WTC11 (cell line): ENCODE measurements around the gene KAZALD1. TPM values are rescaled to one million over a fixed set of nuclear protein-coding genes. Genes with fewer than 3 reads are reported as not detected.

Source experiments
- ATAC-seq: fragments of 200-7000 bp; cut with Tn5 transposase; 2 replicates; pipeline ENCODE4 v1.10.0; 2021; ENCODE audit warnings: mild to moderate bottlenecking, moderate library complexity
- CTCF ChIA-PET: fragments of 300-600 bp; sonication (Branson Sonifier 250); formaldehyde crosslinking; loops from one replicate; lab custom pipeline; 2021; ENCODE audit warnings: antibody characterized with exemption; lab: Charles Lee
- POLR2A ChIA-PET: fragments of 350-600 bp; sonication (Branson Sonifier 250); formaldehyde crosslinking; loops from one replicate; lab custom pipeline; 2021; ENCODE audit warnings: antibody characterized with exemption; lab: Charles Lee
- DNase-seq: peaks from one replicate; pipeline ENCODE4 v3.0.0; 2021; ENCODE audit warnings: low spot score
- H3K27ac Mint-ChIP-seq: 2 replicates; pipeline ENCODE4 v1.8.0; 2021; ENCODE audit warnings: mixed read lengths
- H3K27me3 Mint-ChIP-seq: 2 replicates; pipeline ENCODE4 v1.8.0; 2021; ENCODE audit warnings: low read depth, mild to moderate bottlenecking, moderate library complexity, mixed read lengths
- H3K36me3 Mint-ChIP-seq: 2 replicates; pipeline ENCODE4 v1.8.0; 2021; ENCODE audit warnings: mixed read lengths
- H3K4me1 Mint-ChIP-seq: 2 replicates; pipeline ENCODE4 v1.8.0; 2022; ENCODE audit warnings: mixed read lengths
- H3K4me3 Mint-ChIP-seq: 2 replicates; pipeline ENCODE4 v1.8.0; 2021; ENCODE audit warnings: mild to moderate bottlenecking, moderate library complexity, mixed read lengths
- H3K9me3 Mint-ChIP-seq: 2 replicates; pipeline ENCODE4 v1.8.0; 2021; ENCODE audit warnings: mixed read lengths
- ATF1 ChIP-seq: sonication (generic); formaldehyde crosslinking; IDR thresholded peaks from 2 replicates; pipeline ENCODE4 v1.8.1; 2023; ENCODE audit warnings: mild to moderate bottlenecking, moderate library complexity, missing genetic modification reagents
- CREM ChIP-seq: sonication (generic); formaldehyde crosslinking; IDR thresholded peaks from 2 replicates; pipeline ENCODE4 v1.8.1; 2022; ENCODE audit warnings: mild to moderate bottlenecking, missing genetic modification reagents, moderate library complexity
- ELF4 ChIP-seq: sonication (generic); formaldehyde crosslinking; IDR thresholded peaks from 2 replicates; pipeline ENCODE4 v1.8.1; 2022; ENCODE audit warnings: low read depth, mild to moderate bottlenecking, moderate library complexity, missing genetic modification reagents
- ESRRA ChIP-seq: sonication (generic); formaldehyde crosslinking; IDR thresholded peaks from 2 replicates; pipeline ENCODE4 v1.8.1; 2022; ENCODE audit warnings: mild to moderate bottlenecking, missing genetic modification reagents, borderline replicate concordance
- GABPB1 ChIP-seq: sonication (generic); formaldehyde crosslinking; IDR thresholded peaks from 2 replicates; pipeline ENCODE4 v1.8.1; 2023; ENCODE audit warnings: mild to moderate bottlenecking, missing genetic modification reagents
- NFE2L1 ChIP-seq: sonication (generic); formaldehyde crosslinking; IDR thresholded peaks from 2 replicates; pipeline ENCODE4 v1.8.1; 2023; ENCODE audit warnings: missing genetic modification reagents
- NFYB ChIP-seq: sonication (generic); formaldehyde crosslinking; conservative IDR thresholded peaks from 2 replicates; pipeline ENCODE4 v1.8.0; 2022; ENCODE audit warnings: low read depth, missing genetic modification reagents
- RELA ChIP-seq: sonication (generic); formaldehyde crosslinking; IDR thresholded peaks from 2 replicates; pipeline ENCODE4 v1.8.1; 2022; ENCODE audit warnings: missing genetic modification reagents, mild to moderate bottlenecking, borderline replicate concordance
- TP53 ChIP-seq: sonication (generic); formaldehyde crosslinking; IDR thresholded peaks from 2 replicates; pipeline ENCODE4 v1.8.1; 2023; ENCODE audit warnings: mild to moderate bottlenecking, missing genetic modification reagents
- ZMAT4 ChIP-seq: fragments of 250-450 bp; sonication (Bioruptor Pico); IDR thresholded peaks from 2 replicates; pipeline ENCODE4 v1.9.0; 2021; ENCODE audit warnings: mild to moderate bottlenecking
- ZNF263 ChIP-seq: sonication (generic); formaldehyde crosslinking; IDR thresholded peaks from 2 replicates; pipeline ENCODE4 v1.8.1; 2022; ENCODE audit warnings: low read depth, mild to moderate bottlenecking, moderate library complexity, missing genetic modification reagents
- ZNF396 ChIP-seq: fragments of 250-450 bp; sonication (Bioruptor Pico); IDR thresholded peaks from 2 replicates; pipeline ENCODE4 v1.8.0; 2021; ENCODE audit warnings: mild to moderate bottlenecking, moderate library complexity, borderline replicate concordance
- ZNF416 ChIP-seq: fragments of 250-450 bp; sonication (Bioruptor Pico); IDR thresholded peaks from 2 replicates; pipeline ENCODE4 v1.9.0; 2021; ENCODE audit warnings: mild to moderate bottlenecking, inconsistent platforms
- ZNF423 ChIP-seq: fragments of 250-450 bp; sonication (Bioruptor Pico); IDR thresholded peaks from 2 replicates; pipeline ENCODE4 v2.1.2; 2022; ENCODE audit warnings: mild to moderate bottlenecking, moderate library complexity
- ZNF671 ChIP-seq: fragments of 250-450 bp; sonication (Bioruptor Pico); IDR thresholded peaks from 2 replicates; pipeline ENCODE4 v1.8.0; 2021; ENCODE audit warnings: mild to moderate bottlenecking
- total RNA-seq: library from RNA; stranded (reverse); gene quantifications from 3 replicates; pipeline ENCODE4 v1.2.3, GENCODE V29; 2021
- TF ChIP-seq, protein P1 (sequence below): sonication (generic); formaldehyde crosslinking; IDR thresholded peaks from 2 replicates; pipeline ENCODE4 v1.8.1; 2023; ENCODE audit warnings: mild to moderate bottlenecking, missing genetic modification reagents
- TF ChIP-seq, protein P2 (sequence below): sonication (generic); formaldehyde crosslinking; IDR thresholded peaks from 2 replicates; pipeline ENCODE4 v1.8.0; 2022; ENCODE audit warnings: mild to moderate bottlenecking, missing genetic modification reagents
- TF ChIP-seq, protein P3 (sequence below): fragments of 200-600 bp; IDR thresholded peaks from 2 replicates; pipeline ENCODE4 v1.8.0; 2022; ENCODE audit warnings: antibody characterized with exemption
- TF ChIP-seq, protein P4 (sequence below): sonication (generic); formaldehyde crosslinking; IDR thresholded peaks from 2 replicates; pipeline ENCODE4 v1.8.1; 2022; ENCODE audit warnings: low read depth, missing genetic modification reagents, borderline replicate concordance
- TF ChIP-seq, protein P5 (sequence below): fragments of 250-450 bp; sonication (Bioruptor Pico); IDR thresholded peaks from 2 replicates; pipeline ENCODE4 v1.8.0; 2021; ENCODE audit warnings: mild to moderate bottlenecking
- TF ChIP-seq, protein P6 (sequence below): sonication (generic); formaldehyde crosslinking; IDR thresholded peaks from 2 replicates; pipeline ENCODE4 v1.8.0; 2023; ENCODE audit warnings: missing genetic modification reagents

KAZALD1 gene
- total RNA-seq, 1 experiment from 2014 or later: 19.2 TPM

DNA sequence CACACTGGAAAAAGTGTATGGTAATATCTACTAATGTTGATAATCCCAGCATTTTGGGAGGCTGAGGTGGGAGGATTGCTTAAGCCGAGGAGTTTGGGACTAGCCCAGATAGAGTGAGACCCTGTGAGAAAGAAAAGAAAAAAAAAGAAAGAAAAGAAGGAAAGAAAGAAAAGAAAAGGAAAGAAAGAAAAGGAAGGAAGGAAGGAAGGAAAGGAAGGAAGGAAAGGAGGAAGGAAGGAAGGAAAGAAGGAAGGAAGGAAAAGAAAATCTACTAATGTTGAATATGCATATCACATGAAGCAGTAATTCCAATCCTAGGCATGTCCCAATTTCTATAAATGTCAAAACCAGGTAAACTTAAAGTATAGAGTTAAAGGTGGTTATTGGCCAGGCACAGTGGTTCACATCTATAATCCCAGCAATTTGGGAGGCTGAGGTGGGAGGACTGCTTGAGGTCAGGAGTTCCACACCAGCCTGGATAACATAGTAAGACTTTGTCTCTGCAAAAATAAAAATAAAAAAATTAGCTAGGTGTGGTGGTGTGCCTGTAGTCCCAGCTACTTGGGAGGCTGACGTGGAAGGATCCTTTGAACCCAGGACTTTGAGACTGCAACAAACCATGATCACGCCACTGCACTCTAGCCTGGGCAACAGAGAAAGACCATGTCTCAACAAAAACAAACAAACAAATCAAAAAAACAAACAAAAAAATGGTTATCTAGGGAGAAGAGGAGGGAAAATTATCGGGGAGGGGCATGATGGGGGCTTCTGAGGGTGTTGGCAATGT, 5.2 kb upstream of the KAZALD1 start:
- H3K27ac Mint-ChIP-seq: no peak overlapping the region

DNA sequence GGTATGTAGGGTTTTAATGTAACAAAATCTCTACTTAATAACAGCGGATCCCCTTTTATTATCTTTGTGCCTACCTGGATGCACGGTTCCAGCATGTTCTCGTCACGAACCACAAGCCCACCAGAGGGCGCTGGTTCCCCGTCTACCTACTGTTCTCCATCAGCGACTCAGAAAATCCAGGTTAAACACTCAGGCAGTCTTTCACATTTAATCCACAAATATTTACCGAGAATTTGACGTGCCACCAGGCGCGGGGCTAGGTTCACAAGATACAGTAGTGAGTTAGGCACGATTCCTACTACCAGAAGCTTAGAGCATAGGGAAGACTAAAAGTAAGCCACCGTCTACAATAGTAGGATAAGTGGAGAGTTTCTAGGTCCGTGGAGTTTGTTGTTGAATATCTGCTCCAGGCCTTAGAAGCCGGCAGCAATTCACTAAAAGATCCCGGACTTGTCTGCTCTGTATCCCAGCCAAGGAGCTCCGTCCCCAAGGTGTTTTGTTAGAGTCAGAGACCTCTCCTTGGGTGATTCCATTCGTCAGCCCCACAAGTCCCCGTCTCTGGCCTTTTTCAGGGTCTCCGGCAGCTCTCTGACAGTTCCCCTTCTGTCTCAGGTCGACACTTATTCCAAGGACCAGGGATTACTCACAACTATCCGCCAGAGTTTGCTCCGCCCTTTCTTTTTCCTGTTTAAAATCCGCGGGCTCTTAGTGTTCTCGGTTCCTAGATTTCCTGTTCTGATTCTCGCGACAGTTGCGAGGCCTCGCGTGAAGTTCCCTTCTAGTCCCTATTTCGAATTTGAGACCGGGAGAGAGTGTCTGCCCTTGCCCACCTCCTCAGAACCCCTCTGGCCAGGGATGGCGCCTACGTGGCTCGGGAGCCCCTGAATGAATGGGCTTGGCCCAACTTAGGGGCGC, 1.5 kb upstream of the KAZALD1 start:
- peak; percentile 90 for DNase-seq
- H3K27ac Mint-ChIP-seq: peak overlapping the region; percentile 98
- no peaks in the 10 kb centered on the region for H3K36me3 Mint-ChIP-seq
- H3K4me1 Mint-ChIP-seq: peaks cover 38% of the 10 kb centered on the region
- ChIA-PET POLR2A (interaction anchor here (1.2 to 1.6 kb wide), 3 partner anchors 10 to 30 kb away, joined by 3 to 7 read pairs (median 3); partner anchors contain the start of gene PDZD7), CTCF (interaction anchor here (0.7 to 15.0 kb wide), 19 partner anchors 9 to 377 kb away, joined by 3 to 405 read pairs (median 5); partner anchors contain the start of genes PDZD7 and SFXN3)
- H3K27me3 Mint-ChIP-seq: peaks cover 38% of the 10 kb centered on the region
- peak; percentile 43 for ATAC-seq
- H3K9me3 Mint-ChIP-seq: no peaks in the 10 kb centered on the region
- peak overlapping the region; percentile 97 for H3K4me3 Mint-ChIP-seq
- TF ChIP-seq, protein P1, sequence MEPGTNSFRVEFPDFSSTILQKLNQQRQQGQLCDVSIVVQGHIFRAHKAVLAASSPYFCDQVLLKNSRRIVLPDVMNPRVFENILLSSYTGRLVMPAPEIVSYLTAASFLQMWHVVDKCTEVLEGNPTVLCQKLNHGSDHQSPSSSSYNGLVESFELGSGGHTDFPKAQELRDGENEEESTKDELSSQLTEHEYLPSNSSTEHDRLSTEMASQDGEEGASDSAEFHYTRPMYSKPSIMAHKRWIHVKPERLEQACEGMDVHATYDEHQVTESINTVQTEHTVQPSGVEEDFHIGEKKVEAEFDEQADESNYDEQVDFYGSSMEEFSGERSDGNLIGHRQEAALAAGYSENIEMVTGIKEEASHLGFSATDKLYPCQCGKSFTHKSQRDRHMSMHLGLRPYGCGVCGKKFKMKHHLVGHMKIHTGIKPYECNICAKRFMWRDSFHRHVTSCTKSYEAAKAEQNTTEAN (CRISPR knock-in tag): peak; percentile 26; the same call in 1 of the 2 replicates
- TF ChIP-seq TP53 (CRISPR knock-in tag) (no peak), GABPB1 (CRISPR knock-in tag) (no peak), NFE2L1 (CRISPR knock-in tag) (0 out of 2 replicates have a peak, but pooled peaks have one; percentile 43), NFYB (no peak), ZMAT4 (CRISPR knock-in tag) (no peak)
- TF ChIP-seq, protein P2, sequence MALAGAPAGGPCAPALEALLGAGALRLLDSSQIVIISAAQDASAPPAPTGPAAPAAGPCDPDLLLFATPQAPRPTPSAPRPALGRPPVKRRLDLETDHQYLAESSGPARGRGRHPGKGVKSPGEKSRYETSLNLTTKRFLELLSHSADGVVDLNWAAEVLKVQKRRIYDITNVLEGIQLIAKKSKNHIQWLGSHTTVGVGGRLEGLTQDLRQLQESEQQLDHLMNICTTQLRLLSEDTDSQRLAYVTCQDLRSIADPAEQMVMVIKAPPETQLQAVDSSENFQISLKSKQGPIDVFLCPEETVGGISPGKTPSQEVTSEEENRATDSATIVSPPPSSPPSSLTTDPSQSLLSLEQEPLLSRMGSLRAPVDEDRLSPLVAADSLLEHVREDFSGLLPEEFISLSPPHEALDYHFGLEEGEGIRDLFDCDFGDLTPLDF (CRISPR knock-in tag): no peak
- TF ChIP-seq, protein P3, sequence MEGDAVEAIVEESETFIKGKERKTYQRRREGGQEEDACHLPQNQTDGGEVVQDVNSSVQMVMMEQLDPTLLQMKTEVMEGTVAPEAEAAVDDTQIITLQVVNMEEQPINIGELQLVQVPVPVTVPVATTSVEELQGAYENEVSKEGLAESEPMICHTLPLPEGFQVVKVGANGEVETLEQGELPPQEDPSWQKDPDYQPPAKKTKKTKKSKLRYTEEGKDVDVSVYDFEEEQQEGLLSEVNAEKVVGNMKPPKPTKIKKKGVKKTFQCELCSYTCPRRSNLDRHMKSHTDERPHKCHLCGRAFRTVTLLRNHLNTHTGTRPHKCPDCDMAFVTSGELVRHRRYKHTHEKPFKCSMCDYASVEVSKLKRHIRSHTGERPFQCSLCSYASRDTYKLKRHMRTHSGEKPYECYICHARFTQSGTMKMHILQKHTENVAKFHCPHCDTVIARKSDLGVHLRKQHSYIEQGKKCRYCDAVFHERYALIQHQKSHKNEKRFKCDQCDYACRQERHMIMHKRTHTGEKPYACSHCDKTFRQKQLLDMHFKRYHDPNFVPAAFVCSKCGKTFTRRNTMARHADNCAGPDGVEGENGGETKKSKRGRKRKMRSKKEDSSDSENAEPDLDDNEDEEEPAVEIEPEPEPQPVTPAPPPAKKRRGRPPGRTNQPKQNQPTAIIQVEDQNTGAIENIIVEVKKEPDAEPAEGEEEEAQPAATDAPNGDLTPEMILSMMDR: peak; percentile 84

More for the DNA sequence above, 5.2 kb upstream of the KAZALD1 start:
- TF ChIP-seq, protein P4, sequence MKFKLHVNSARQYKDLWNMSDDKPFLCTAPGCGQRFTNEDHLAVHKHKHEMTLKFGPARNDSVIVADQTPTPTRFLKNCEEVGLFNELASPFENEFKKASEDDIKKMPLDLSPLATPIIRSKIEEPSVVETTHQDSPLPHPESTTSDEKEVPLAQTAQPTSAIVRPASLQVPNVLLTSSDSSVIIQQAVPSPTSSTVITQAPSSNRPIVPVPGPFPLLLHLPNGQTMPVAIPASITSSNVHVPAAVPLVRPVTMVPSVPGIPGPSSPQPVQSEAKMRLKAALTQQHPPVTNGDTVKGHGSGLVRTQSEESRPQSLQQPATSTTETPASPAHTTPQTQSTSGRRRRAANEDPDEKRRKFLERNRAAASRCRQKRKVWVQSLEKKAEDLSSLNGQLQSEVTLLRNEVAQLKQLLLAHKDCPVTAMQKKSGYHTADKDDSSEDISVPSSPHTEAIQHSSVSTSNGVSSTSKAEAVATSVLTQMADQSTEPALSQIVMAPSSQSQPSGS: no peak
- TF ChIP-seq ZNF416 (CRISPR knock-in tag) (no peak), CREM (CRISPR knock-in tag) (no peak), ZNF263 (CRISPR knock-in tag) (no peak), ATF1 (no peak), ZNF423 (CRISPR knock-in tag) (no peak), ELF4 (CRISPR knock-in tag) (no peak), ZNF396 (CRISPR knock-in tag) (no peak), ESRRA (CRISPR knock-in tag) (no peak), ZNF671 (CRISPR knock-in tag) (no peak), RELA (CRISPR knock-in tag) (no peak)
- TF ChIP-seq, protein P5, sequence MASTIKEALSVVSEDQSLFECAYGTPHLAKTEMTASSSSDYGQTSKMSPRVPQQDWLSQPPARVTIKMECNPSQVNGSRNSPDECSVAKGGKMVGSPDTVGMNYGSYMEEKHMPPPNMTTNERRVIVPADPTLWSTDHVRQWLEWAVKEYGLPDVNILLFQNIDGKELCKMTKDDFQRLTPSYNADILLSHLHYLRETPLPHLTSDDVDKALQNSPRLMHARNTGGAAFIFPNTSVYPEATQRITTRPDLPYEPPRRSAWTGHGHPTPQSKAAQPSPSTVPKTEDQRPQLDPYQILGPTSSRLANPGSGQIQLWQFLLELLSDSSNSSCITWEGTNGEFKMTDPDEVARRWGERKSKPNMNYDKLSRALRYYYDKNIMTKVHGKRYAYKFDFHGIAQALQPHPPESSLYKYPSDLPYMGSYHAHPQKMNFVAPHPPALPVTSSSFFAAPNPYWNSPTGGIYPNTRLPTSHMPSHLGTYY: no peak
- TF ChIP-seq, protein P3: no peak
- TF ChIP-seq, protein P6, sequence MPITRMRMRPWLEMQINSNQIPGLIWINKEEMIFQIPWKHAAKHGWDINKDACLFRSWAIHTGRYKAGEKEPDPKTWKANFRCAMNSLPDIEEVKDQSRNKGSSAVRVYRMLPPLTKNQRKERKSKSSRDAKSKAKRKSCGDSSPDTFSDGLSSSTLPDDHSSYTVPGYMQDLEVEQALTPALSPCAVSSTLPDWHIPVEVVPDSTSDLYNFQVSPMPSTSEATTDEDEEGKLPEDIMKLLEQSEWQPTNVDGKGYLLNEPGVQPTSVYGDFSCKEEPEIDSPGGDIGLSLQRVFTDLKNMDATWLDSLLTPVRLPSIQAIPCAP: no peak
- TF ChIP-seq, protein P1 (CRISPR knock-in tag): no peak
- no peak for DNase-seq
- POLR2A ChIA-PET: no interaction called here
- Mint-ChIP-seq H3K36me3 (peaks cover 3% of the 10 kb centered on the region; the same call in 1 of the 2 replicates), H3K4me3 (no peak overlapping the region), H3K9me3 (no peaks in the 10 kb centered on the region), H3K4me1 (peaks cover 12% of the 10 kb centered on the region), H3K27me3 (peaks cover 6% of the 10 kb centered on the region)
- CTCF ChIA-PET: interaction anchor here (2.7 to 14.3 kb wide), 3 partner anchors 14 to 84 kb away, joined by 8 to 162 read pairs (median 32); no protein-coding TSS in a partner anchor
- ATAC-seq: no peak
